Stromal cell of bone marrow (primary cell): ENCODE data around the gene GPA33.

Experiments used
- DNase-seq: peaks from one replicate; pipeline ENCODE4 v3.0.0-alpha.2; 2012; ENCODE audit warnings: low read depth

Gene GPA33

DNA sequence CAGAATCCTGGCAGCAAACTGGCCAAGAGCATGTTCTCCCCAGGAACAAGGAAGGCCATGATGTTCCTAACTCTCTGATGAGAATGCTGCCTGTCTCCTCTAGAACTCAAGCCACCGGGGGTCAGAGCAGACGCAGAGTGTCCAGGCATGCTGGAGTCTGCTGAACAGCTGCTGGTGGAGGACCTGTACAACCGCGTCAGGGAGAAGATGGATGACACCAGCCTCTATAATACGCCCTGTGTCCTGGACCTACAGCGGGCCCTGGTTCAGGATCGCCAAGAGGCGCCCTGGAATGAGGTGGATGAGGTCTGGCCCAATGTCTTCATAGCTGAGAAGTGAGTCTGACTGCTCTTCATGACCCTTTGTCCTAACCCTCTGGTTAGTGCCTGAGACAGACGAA is 27.0 kb upstream of the GPA33 start:
- DNase-seq, result no peak

DNA sequence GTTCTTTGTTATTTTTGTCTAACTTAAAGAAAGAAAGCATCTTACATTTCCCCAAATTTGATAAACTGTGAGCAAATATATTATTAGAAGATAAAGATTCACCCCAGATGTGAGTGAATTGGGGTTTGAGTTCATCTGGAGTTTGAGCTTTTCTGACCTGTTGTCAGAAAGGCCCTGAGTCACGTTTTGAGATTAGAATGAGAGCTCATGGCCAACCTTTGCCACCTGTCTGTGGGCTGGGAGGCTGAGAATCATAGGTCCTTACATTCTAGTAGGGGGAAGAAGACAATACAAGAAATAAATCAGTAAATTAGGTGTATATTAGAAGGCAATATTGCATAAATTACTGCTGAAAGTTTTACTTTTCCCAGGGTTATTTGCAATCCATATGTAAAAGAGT is 26.0 kb upstream of the GPA33 start:
- DNase-seq, result no peak

DNA sequence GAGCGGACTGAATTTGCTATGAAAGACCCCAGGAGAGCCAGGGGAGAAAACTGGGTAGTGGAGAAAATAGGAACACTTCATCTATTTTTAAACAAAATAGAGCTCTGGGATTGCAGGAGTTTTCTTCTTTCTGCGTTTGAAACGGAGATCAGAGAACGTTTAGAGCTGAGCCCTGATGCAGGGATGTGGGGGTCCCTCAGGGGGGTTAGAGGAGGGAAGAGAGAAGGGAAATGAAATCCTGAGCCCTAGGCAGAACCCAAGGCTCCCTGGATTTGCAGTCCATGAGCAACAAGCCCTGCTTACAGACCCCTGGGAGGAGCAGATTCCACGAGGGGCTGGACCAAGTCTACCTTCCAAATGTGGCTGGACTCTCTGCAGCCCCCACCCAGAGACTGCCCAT is 25.5 kb upstream of the GPA33 start:
- DNase-seq, result no peak

DNA sequence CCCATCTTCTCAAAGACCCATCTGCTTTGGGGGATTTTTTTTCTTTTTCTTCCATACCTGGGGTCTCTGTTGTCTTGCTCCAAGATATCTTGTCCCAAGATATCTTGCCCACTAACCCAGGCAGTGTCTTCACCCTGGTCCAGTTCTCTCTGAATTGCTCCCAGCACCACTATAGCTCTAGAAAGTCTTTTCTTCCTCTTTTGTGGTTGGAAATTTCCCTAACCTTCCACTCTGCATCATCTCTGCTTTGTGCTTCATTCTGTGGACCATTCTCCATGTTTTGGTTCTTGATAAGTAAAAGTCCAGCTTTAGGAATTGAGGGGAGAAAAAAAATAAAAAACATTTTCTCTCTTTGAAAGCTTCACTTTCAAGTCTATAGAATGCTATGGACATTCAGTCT is 24.5 kb upstream of the GPA33 start:
- no peak for DNase-seq

DNA sequence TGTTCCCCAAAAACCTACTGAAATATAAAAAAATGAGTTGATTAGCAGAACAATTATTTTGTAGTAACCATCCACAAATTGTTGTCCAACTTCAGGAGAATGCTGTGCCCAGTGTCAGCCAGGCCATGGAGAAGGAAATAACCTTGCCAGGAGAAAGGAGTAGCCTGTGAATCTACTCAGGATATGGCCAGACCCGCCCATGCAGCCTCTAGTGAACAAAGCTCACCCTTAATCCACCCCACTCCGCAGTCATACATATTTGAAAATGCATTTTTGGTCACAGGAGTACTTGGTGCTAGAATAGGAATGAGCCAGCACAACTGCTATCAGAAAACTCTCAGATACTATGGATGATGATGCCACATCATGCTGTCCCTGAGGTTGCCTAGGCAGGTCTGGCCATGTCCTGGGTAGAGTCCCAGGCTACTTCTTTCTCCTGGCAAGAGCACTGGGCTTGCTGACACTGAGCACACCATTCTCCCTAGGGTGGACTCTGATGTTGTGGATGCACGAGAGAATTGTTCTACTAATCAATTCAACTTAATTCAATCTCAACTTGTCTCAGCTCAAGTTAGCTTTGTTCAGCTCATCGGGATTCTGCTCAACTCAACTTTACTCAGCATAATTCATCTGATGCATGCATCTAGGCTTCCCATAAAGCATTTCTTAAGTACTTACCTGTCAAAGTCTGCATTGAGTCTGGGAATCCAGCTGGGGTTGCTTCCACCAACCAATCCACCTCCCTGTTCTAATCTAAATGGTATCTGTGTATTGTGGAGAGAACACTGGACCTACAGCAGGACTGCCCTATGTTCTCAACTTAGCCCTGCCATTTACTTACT is 21.9 kb upstream of the GPA33 start:
- no peak for DNase-seq

DNA sequence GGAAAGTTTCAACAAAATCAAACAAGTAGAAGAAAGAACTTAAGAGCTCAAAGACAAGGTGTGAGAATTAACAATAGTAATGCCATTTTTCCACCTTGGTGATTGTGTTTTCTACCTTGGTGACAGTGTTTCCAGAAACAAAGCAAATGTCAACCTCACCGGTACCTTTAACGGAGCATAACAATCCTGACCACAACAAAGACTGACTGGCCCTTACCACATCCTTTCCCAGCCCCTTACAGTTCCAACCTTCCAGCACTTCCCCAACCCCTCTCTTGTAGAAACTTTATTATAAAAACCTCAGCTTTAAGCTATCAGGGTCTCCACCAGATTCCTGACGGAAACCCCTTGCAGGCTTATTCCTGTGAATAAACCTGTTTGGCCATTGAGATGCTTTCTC is 20.4 kb upstream of the GPA33 start:
- DNase-seq, result no peak

DNA sequence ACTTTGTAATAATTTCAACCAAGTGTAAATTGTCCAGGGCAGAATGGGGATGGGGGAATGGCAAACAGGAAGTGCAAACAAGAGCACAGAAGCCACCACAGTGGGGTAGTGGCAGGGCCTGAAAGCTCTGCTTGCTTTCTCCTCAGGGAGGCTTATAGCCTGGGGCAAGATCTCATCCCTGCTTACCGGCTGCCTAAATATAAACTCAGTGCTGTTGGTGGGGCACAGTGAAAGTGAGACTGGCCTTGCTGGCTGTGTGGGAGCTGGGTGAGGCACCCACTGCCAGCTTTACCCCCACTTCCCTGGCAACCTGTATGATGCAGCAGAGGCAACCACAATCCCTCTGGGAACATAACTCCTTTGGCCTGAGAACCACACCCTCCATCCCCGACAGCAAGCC is 18.9 kb upstream of the GPA33 start:
- DNase-seq, result no peak

DNA sequence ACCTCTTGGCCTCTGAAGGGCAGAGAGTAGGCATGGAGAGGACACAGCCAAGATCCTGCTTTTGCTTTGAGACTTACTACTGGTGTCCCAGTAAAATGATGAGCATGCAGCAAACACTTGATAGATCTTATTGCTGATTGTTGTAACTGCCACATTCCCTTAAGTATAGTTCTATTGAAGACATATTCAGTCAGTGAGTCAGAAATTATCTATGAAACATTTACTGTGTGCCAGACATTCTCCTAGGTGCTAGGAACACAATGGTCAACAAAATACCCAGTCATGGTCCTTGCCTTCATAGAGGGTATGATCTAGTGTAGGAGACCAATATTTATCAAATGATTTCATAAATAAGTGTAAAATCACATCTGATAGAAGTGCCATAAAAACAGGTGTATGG is 17.3 kb upstream of the GPA33 start:
- DNase-seq, result no peak

DNA sequence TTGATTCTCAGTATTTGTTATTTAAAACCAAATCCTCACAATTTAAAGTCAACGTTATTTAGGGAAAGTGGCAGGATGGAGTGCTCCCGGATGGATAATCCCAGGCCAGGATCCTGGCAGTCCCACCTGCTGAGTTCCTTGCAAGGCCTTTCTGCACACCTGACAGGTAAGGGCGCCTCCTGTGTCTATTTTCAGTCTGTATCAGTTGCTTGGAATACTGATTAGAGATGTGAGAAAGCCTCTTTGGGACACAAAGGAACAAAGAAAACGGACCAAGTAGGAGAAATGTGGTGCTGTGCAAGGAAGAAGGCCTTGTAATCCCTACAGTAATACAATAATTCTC is 15.9 kb upstream of the GPA33 start:
- no peak for DNase-seq

DNA sequence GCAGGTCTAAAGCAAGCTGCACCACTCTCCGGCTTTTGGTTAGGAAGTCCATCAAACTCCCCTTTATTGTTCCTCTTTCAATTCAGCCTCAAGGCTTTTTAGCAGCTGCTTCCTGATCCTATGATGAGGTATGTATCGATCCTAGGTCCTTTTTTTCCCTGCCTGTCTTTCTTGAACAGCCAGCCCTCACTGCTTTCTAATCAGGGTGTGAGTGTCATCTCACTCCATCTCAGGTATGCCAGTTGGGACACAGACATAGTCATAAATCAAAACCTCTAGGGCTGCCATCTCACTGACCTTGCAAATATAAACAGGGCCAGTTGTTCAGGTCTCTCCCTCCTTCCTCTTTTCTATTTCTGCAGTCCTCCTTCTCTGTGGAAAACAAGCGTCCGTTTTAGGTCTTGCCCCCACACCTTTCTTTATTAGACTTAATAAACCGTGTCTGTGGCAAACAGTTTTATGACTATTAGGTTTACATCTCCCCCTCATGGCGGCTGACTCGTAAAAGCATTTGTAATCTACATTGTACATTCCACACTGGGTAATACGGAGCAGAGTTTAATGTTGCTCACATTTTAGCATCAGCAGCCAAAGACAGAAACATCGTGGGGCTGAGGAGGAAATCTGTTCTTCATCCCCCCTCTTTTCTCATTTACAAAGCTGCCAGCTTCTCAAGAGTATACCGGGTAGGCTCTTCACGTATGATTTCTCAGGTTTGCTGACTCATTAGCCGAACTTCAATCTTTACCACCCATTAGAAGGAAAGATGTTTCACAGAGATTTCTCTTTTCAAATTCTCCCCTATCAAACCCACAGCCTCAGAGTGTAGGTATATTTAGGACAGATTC is 15.3 kb upstream of the GPA33 start:
- DNase-seq, result no peak

DNA sequence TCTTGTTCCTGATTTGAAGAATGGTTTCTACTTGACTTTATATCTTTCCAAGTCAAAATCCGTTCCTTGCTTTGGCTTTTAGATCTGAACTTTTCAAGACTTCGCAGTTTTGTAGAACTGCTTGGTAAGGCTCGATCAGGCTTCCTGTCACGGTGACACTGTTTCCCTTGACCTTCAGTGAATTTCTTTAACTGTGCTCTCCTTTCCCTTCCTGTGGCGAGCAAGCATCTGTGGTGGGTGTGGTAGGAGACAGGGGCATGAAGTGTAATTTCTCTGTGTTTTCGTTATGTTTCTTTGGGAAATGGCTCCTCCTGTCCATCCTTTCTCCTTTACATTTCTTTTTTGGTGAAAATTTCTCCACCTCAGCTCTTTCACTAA is 14.1 kb upstream of the GPA33 start:
- DNase-seq, result no peak

DNA sequence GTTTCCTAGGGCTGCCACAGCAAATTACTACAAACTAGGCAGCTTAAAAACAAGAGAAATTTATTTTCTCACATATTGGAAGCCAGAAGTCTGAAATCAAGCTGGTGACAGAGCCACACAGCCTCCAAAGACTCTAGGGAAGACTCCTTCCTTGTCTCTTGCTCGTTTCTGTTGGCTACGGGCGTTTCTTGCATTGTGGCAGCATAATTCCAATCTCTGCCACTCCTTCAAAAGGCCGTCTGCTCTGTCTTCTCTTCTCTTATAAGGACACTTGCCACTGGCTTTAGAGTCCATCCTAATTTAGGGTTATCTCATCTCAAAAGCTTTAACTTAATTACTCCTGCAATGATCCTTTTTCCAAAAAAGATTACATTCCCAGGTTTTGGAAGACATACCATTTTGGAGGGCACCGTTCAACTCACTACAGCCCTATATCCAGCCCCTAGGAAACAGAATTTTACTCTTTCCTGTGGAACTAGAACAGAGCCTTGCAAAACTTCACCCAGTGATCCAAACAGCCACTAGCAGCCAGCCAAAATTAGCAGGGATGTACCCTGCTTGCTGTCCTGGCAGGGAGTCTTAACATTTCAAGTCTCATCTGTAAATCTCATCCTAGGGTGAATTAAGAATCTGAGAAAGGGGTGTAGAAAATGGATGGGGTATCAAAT is 12.9 kb upstream of the GPA33 start:
- no peak for DNase-seq

DNA sequence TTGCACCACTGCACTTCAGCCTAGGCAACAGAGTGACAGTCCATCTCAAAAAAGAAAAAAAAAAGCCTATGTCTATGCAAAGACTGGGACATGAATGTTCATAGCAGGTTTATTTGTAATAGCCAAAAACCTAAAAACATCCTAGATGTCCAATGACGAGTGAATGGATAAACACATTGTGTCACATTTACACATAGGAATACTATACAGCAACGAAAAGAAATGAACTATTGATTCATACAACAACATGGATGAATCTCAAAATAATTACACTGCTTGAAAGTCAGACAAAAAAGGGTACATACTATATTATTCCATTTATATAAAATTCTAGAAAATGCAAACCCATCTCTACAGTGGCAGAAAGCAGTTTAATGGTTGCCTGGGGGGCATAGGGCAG is 11.6 kb upstream of the GPA33 start:
- DNase-seq, result no peak

DNA sequence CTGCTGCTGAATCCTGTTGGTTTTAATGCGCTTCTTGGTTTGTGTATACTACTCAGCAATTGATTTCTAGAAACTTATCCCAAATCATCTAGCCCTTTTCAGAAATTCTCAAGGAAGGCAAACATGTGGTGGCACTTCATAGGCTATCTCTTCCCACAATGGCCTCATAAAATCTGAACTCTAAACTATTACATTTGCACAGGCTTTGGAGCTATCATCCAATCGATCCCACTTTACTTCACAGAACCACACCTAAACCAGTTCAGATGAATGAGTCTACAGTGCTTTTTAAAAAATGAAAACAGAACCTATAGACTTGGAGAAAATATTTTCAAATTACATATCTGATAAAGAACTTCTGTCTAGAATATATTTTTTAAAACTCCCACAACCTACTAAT is 10.6 kb upstream of the GPA33 start:
- DNase-seq, result no peak

DNA sequence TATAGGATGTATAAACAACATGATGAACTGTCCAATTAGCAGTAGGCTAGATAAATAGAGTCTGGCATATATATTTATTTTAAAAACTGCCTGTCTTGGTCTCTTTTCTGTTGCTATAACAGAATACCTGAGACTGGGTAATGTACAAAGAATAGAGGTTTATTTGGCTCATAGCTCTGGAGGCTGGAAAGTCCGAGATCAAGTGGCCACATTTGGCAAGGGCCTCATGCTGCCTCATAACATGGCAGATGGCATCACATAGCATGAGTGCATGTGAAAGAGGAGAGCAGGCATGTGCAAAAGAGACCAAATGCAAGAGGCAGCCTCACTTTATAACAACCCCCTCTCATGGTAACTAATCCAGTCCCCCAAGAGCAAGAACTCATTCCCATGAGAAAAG is 9.7 kb upstream of the GPA33 start:
- DNase-seq, result no peak

DNA sequence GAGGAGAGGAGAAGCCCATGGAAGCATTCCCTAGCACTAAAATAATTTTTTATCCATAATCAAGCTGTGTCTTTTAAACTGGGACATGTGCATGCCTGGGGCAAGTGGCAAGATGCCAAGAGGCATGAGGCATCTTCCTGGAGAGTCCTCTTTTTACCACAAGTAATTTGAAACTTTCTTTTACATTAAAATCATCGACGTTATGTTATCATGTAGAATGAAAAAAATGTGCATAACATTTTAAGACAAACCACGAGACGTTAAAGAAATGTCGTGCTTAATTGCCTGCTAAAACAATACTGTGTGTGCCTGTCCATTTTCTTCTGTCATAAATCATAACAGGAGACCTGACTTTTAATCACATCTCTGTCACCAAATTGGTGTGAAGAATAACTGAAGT is 5.2 kb upstream of the GPA33 start:
- no peak for DNase-seq

DNA sequence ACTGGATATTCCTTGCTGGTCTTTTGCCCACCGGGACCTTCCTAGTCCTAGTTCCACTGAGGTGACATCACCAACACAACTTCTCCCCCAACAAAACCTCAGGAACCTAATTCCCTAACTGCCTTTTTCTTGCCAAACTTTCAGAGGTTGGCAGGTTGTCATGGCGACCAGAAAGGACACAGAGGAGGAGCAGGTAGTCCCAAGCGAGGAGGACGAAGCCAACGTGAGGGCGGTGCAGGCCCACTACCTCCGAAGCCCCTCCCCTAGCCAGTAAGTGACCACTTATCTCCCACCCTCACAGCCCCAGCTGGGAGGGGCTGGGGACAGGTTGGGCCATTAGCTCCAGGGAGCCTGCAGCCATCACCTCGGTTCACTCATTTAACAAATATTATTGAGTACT is 4.5 kb upstream of the GPA33 start:
- no peak for DNase-seq

DNA sequence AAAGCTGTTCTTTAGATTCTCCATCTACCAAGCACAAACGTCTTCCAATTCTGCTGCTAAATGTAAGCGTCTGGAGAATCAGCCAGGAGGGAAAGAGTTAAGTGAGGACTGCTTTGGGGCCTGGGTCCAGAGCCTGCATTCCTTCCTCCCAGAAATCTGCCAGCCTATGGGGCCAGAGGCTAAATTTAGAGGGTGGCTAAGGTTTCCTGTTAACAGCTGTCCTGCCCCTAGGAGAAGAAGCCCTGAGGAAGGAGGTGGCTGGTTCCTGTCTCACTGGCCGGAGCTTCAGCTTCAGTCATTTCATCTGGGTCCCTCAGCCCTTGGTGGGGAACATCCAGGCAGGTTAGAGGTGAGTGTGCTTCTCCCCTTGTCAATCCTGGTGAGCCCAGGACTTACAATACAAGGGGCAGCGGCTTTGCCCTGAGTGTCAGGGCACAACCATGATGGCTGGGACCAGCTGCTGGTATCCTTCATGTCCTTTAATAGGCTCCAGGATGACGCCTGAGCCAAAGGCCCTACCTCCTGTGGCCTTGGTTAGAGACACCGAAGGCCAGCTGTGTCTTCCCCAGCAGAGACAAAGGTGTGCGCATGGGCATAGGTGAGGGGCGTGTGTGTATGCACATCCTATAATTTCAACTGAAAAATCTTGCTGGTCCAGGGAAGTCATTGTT is 3.8 kb upstream of the GPA33 start, which contains the start of gene STYXL2:
STYXL2 (plus strand) TSS at position 230 of the 671 bp plus-strand sequence. CDS start 775 bp downstream, outside the sequence.
- DNase-seq, result no peak

DNA sequence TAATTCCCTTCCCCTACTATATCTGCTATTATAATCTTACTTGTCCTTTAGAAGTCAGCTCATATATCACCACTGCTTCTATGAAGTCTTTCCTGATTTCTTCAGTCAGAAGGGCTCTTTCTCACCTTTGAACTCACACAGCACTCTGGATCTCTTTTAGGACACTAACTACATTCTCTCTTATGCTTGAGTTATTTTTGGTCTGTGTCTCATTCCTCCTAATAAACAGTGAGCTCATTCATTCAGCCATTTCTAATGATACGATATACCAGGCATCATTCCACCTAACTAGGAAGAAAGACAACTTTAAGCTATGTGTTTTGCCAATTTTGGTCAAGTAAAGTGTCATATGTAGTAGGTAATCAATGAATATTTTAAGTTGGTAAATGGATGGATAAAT is 2.5 kb upstream of the GPA33 start:
- DNase-seq, result no peak

DNA sequence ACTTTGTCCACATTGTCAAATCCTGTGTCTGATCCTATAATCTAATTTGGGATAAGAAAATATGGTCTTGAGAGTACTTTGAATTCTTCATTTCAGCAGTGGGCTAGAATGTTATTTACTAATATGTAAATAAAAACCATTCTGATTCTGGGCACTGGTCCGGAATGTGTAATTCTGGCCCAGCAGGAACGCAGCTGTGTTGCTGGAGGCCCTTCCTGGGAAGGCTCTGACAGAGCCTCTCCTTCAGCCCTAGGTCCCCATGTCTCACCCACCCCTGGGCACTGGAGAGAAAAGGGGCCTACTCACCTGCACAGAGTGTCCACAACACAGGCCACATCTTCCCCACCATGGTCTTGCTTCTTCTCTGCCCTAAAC is 251 bp downstream of the GPA33 start:
- no peak for DNase-seq

DNA sequence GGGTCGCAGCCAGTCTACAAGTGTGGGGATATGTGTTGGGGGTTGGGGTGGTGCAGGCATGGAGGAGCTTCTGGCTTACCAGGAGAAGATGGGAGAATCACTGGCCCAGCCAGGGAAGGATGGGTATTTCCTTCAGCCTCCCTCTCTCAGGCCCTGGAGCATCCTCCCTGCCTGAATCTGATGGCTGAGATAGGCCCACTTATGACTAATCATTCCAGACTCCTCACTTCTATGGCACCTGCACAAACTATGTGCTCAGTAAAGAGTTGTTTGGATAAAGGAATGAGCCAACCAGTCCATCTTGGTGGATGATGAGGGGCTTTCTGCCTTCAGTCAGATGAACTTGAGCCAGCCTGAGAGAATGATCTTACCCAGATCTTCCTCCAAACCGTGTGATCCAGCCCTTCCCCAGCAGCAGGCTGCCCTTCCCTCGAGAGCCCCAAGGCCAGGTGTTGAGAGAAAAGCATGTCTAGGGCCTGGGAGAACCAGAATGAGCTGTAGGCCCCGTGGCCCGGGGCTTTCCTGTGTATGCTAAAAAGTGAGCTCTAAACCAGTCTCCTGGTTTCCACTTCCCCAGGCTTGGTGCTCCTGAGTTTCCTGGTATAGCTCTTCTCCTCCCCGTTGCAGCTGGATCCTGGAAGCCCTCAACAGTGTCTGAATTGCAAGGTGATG is 1.3 kb downstream of the GPA33 start:
- no peak for DNase-seq

DNA sequence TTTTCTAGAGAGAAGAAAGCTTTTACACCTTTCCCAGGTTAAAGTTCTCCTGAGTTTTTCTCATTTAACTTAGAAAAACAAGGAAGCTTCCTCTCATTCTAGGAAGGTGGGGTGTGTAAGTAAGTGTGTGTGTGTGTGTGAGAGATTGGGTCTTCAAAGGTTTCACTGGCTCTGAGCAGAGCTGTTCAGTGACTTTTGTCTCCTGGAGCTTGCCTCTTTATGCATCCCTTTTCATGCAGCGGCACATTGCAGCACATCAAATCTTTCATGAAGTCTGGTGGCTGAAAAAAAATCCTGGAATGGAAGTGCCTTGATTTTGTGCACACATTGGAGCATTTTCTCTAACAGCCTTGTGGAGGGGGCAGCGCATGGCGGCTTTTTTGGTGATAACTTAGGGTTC is 3.4 kb downstream of the GPA33 start:
- DNase-seq, result no peak
